Activated CD8-positive, alpha-beta memory T cell treated with anti-CD3 and anti-CD28 coated beads for 1 hour (primary cell): Measurements from ENCODE around the gene MFSD6L.

Experiments
- DNase-seq, 2 donors: peaks; one replicate each; pipeline ENCODE4 v3.0.0-alpha.2; 2020; ENCODE audit warnings: low read depth in 1 of 2; ENCODE audit errors: extremely low read depth in 1 of 2

MFSD6L gene

GRCh38 chr17:8794636-8795035 lies 4.5 kb downstream of the MFSD6L start:
- no peak for DNase-seq

- no peak for DNase-seq
Measured at GRCh38 chr17:8793649-8794048, 5.5 kb downstream of the MFSD6L start.

- DNase-seq = no peak
Measured at GRCh38 chr17:8792646-8793045, 6.5 kb downstream of the MFSD6L start.

GRCh38 chr17:8791910-8792270 lies 7.3 kb downstream of the MFSD6L start:
- DNase-seq = no peak

GRCh38 chr17:8791248-8791909 lies 7.8 kb downstream of the MFSD6L start:
- no peak for DNase-seq

GRCh38 chr17:8789743-8790142 lies 9.4 kb downstream of the MFSD6L start:
- no peak for DNase-seq

- DNase-seq = no peak
Measured at GRCh38 chr17:8788998-8789397, 10.2 kb downstream of the MFSD6L start.

- DNase-seq = peak; percentile 22 to 48
Measured at GRCh38 chr17:8785547-8786413, 13.4 kb downstream of the MFSD6L start.

- no peak for DNase-seq
Measured at GRCh38 chr17:8782176-8782575, 17.0 kb downstream of the MFSD6L start.

- no peak for DNase-seq
Measured at GRCh38 chr17:8781776-8782175, 17.4 kb downstream of the MFSD6L start.

- DNase-seq = no peak
Measured at GRCh38 chr17:8776881-8777280, 22.3 kb downstream of the MFSD6L start.

- no peak for DNase-seq
Measured at GRCh38 chr17:8776248-8776647, 22.9 kb downstream of the MFSD6L start.

- DNase-seq = no peak
Measured at GRCh38 chr17:8766731-8767130, 32.4 kb downstream of the MFSD6L start.

GRCh38 chr17:8762012-8762411 lies 37.2 kb downstream of the MFSD6L start:
- DNase-seq = no peak

GRCh38 chr17:8758137-8758596 lies 41.0 kb downstream of the MFSD6L start, which contains the start of gene SPDYE4:
TSS of gene SPDYE4 (minus strand) at chr17:8758546. CDS start at chr17:8758382, 164 bp downstream.
- no peak for DNase-seq

GRCh38 chr17:8757189-8757588 lies 42.0 kb downstream of the MFSD6L start:
- DNase-seq = no peak

- no peak for DNase-seq
Measured at GRCh38 chr17:8755590-8756255, 43.4 kb downstream of the MFSD6L start.

GRCh38 chr17:8754890-8755289 lies 44.3 kb downstream of the MFSD6L start:
- DNase-seq = no peak

GRCh38 chr17:8753976-8754440 lies 45.2 kb downstream of the MFSD6L start:
- no peak for DNase-seq

GRCh38 chr17:8753136-8753975 lies 45.8 kb downstream of the MFSD6L start:
- no peak for DNase-seq

- DNase-seq = no peak
Measured at GRCh38 chr17:8749616-8750015, 49.5 kb downstream of the MFSD6L start.
